ENCODE measurements around the gene PPARGC1A.

Gene PPARGC1A

GRCh38 chr4:23920716-23921446, 31.0 kb upstream of the PPARGC1A start:
- in situ Hi-C loops (cut with HindIII; ENCODE audit: low pct_ligation_motif_present, low sequenced_read_pairs), result no loop called here
- no peak for TF ChIP-seq CTCF (IDR thresholded peaks at IDR 0.05; ENCODE audit: low read depth, low read length, missing control alignments)
- Histone ChIP-seq H3K4me3 (ENCODE audit: low read depth, low read length) (no peak overlapping the region), H3K27me3 (replicated peaks) (no peaks in the 10 kb centered on the region), H3K27ac (no peak overlapping the region), H3K36me3 (replicated peaks) (no peaks in the 10 kb centered on the region)
- no peak for DNase-seq

GRCh38 chr4:23920296-23920695, 30.4 kb upstream of the PPARGC1A start:
- no peaks in the 10 kb centered on the region for H3K27me3 ChIP-seq (replicated peaks)
- no peaks in the 10 kb centered on the region for H3K36me3 ChIP-seq (replicated peaks)
- no peak overlapping the region for H3K4me3 ChIP-seq (ENCODE audit: low read depth, low read length)
- DNase-seq, result no peak
- TF ChIP-seq CTCF (IDR thresholded peaks at IDR 0.05; ENCODE audit: low read depth, low read length, missing control alignments), result no peak
- no peak overlapping the region for H3K27ac ChIP-seq
- in situ Hi-C loops (cut with HindIII; ENCODE audit: low pct_ligation_motif_present, low sequenced_read_pairs), result no loop called here

- DNase-seq, result no peak
- Histone ChIP-seq H3K36me3 (replicated peaks) (no peaks in the 10 kb centered on the region), H3K4me3 (ENCODE audit: low read depth, low read length) (no peak overlapping the region), H3K27me3 (replicated peaks) (no peaks in the 10 kb centered on the region), H3K27ac (no peak overlapping the region)
- in situ Hi-C loops (cut with HindIII; ENCODE audit: low pct_ligation_motif_present, low sequenced_read_pairs), result no loop called here
- TF ChIP-seq CTCF (IDR thresholded peaks at IDR 0.05; ENCODE audit: low read depth, low read length, missing control alignments), result no peak
Observed at GRCh38 chr4:23916282-23916681, 26.4 kb upstream of the PPARGC1A start.

- DNase-seq, result no peak
- Histone ChIP-seq H3K4me3 (ENCODE audit: low read depth, low read length) (no peak overlapping the region), H3K27me3 (replicated peaks) (no peaks in the 10 kb centered on the region), H3K27ac (no peak overlapping the region), H3K36me3 (replicated peaks) (no peaks in the 10 kb centered on the region)
- in situ Hi-C loops (cut with HindIII; ENCODE audit: low pct_ligation_motif_present, low sequenced_read_pairs), result no loop called here
- no peak for TF ChIP-seq CTCF (IDR thresholded peaks at IDR 0.05; ENCODE audit: low read depth, low read length, missing control alignments)
Observed at GRCh38 chr4:23915459-23916132, 25.7 kb upstream of the PPARGC1A start.

GRCh38 chr4:23911675-23912455, 22.0 kb upstream of the PPARGC1A start:
- DNase-seq, result no peak
- Histone ChIP-seq H3K27ac (no peak overlapping the region), H3K4me3 (ENCODE audit: low read depth, low read length) (no peak overlapping the region), H3K27me3 (replicated peaks) (no peaks in the 10 kb centered on the region), H3K36me3 (replicated peaks) (no peaks in the 10 kb centered on the region)
- TF ChIP-seq CTCF (IDR thresholded peaks at IDR 0.05; ENCODE audit: low read depth, low read length, missing control alignments), result no peak
- in situ Hi-C loops (cut with HindIII; ENCODE audit: low pct_ligation_motif_present, low sequenced_read_pairs), result no loop called here
